AG10803 (cell line): Measurements from ENCODE around the gene SLC27A4.
A peak's percentile ranks its signal among the peaks of the same experiment; 100 is the strongest.

ENCODE experiments used
- DNase-seq: peaks from one replicate; pipeline ENCODE4 v3.0.0; 2010; ENCODE audit warnings: low read depth
- H3K4me3 ChIP-seq: 2 replicates; pipeline ENCODE4 v1.5.1; 2011; ENCODE audit warnings: mild to moderate bottlenecking, low read length, control low read depth
- CTCF ChIP-seq: conservative IDR thresholded peaks from 2 replicates; pipeline ENCODE4 v1.5.1; 2011; ENCODE audit warnings: mild to moderate bottlenecking, low read length, control low read depth, inconsistent platforms

SLC27A4 gene

GRCh38 chr9:128340691-128341434, 536 bp downstream of the SLC27A4 start:
- no peak for DNase-seq

GRCh38 chr9:128341435-128341849, 1.1 kb downstream of the SLC27A4 start:
- DNase-seq = peak; percentile 55
- peak; percentile 78 for TF ChIP-seq CTCF
- peak overlapping the region; percentile 76 for H3K4me3 ChIP-seq

More at GRCh38 chr9:128340691-128341434, 536 bp downstream of the SLC27A4 start:
- TF ChIP-seq CTCF = no peak
- peak overlapping the region; percentile 76 for H3K4me3 ChIP-seq

DNA sequence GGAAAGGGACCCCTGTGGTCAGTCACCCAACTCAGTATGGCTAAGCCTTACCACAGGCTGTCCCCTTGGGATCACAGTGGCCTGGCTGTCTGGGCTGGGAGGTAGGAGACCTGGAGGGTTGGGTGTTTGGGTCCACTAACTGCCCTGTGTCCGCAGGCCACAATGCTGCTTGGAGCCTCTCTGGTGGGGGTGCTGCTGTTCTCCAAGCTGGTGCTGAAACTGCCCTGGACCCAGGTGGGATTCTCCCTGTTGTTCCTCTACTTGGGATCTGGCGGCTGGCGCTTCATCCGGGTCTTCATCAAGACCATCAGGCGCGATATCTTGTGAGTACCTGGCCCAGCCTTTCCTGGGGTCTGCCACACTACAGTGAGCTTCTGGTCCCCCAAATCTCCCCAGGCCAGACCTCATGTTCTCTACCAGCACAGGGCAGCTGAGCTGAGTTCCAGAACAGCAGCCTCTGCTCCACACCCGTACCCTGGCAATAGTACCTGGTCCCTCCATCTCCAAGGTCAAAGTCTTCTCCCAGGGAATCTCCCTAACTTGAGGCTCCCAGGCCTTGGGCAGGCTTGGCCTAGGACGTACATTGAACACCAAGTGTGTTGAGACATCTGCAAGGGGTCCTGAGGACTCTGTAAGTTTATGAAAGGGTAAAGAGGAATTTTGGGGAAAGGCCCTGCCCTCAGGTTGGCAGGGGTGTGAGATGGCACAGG, 2.8 kb downstream of the SLC27A4 start:
- TF ChIP-seq CTCF = no peak
- no peak for DNase-seq

GRCh38 chr9:128343855-128344254, 3.5 kb downstream of the SLC27A4 start:
- TF ChIP-seq CTCF = no peak
- DNase-seq = no peak
- H3K4me3 ChIP-seq = no peak overlapping the region

More for the DNA sequence above, 2.8 kb downstream of the SLC27A4 start:
- H3K4me3 ChIP-seq = no peak overlapping the region

GRCh38 chr9:128344931-128345605, 4.7 kb downstream of the SLC27A4 start:
- TF ChIP-seq CTCF = no peak
- DNase-seq = no peak

GRCh38 chr9:128349125-128349524, 8.8 kb downstream of the SLC27A4 start:
- DNase-seq = no peak
- TF ChIP-seq CTCF = no peak
- H3K4me3 ChIP-seq = no peak overlapping the region

More at GRCh38 chr9:128344931-128345605, 4.7 kb downstream of the SLC27A4 start:
- no peak overlapping the region for H3K4me3 ChIP-seq
